Osteoblast (primary cell): ENCODE measurements around the gene PLCL1. TPM values are rescaled to one million over a fixed set of nuclear protein-coding genes. Genes with fewer than 3 reads are reported as not detected.

Experiments
- DNase-seq: peaks from one replicate; pipeline ENCODE4 v3.0.0; 2011; ENCODE audit warnings: low spot score, mixed read lengths; ENCODE audit not compliant: insufficient read length; ENCODE audit errors: missing footprints
- H2AFZ ChIP-seq: 2 replicates; pipeline ENCODE4 v1.6.0; 2011; ENCODE audit warnings: mild to moderate bottlenecking, low read length
- H3K27ac ChIP-seq: 2 replicates; pipeline ENCODE4 v1.5.1; 2011; ENCODE audit warnings: mild to moderate bottlenecking, low read depth, low read length, moderate library complexity
- H3K27me3 ChIP-seq: 2 replicates; pipeline ENCODE4 v1.6.0; 2012; ENCODE audit warnings: mild to moderate bottlenecking, control low read depth, inconsistent platforms, low read length, moderate library complexity; ENCODE audit not compliant: insufficient read depth
- H3K36me3 ChIP-seq: 2 replicates; pipeline ENCODE4 v1.5.1; 2011; ENCODE audit warnings: mild to moderate bottlenecking, low read length, control low read depth, moderate library complexity; ENCODE audit not compliant: insufficient read depth
- H3K4me1 ChIP-seq: 2 replicates; pipeline ENCODE4 v1.5.1; 2011; ENCODE audit warnings: mild to moderate bottlenecking, low read length, control low read depth, moderate library complexity; ENCODE audit not compliant: insufficient read depth
- H3K4me2 ChIP-seq: 2 replicates; pipeline ENCODE4 v1.6.0; 2011; ENCODE audit warnings: mild to moderate bottlenecking, low read length; ENCODE audit not compliant: insufficient read depth
- H3K4me3 ChIP-seq: fragments of 200-600 bp; sonication (generic); 3 replicates; pipeline ENCODE4 v1.5.1; 2012; ENCODE audit warnings: mild to moderate bottlenecking, low read length, inconsistent platforms; ENCODE audit not compliant: insufficient read depth
- H3K79me2 ChIP-seq: 2 replicates; pipeline ENCODE4 v1.6.0; 2012; ENCODE audit warnings: mild to moderate bottlenecking, low read length, control low read depth, inconsistent platforms; ENCODE audit not compliant: insufficient read depth
- H3K9me3 ChIP-seq: 2 replicates; pipeline ENCODE4 v1.5.1; 2011; ENCODE audit warnings: low read depth, low read length, control low read depth
- H4K20me1 ChIP-seq: 2 replicates; pipeline ENCODE4 v1.6.0; 2012; ENCODE audit warnings: mild to moderate bottlenecking, low read length, control low read depth; ENCODE audit not compliant: insufficient read depth
- CTCF ChIP-seq: IDR thresholded peaks from 2 replicates; pipeline ENCODE4 v1.5.1; 2011; ENCODE audit warnings: mild to moderate bottlenecking, low read depth, low read length, moderate library complexity; ENCODE audit errors: extremely low read depth
- total RNA-seq: library from RNA; depleted of rRNA; stranded (reverse); fragments of >200 nt; gene quantifications from 2 replicates; pipeline ENCODE4 v1.2.3, GENCODE V29; 2012

The PLCL1 gene
- total RNA-seq, 1 donor, result 4.0 TPM

GRCh38 chr2:197960786-197961185 lies 156.4 kb downstream of the PLCL1 start:
- Histone ChIP-seq H3K4me1 (no peaks in the 10 kb centered on the region), H3K79me2 (no peaks in the 10 kb centered on the region), H3K4me2 (no peak overlapping the region), H3K36me3 (no peaks in the 10 kb centered on the region), H4K20me1 (no peaks in the 10 kb centered on the region), H3K9me3 (no peaks in the 10 kb centered on the region), H3K4me3 (no peak overlapping the region), H2AFZ (no peak overlapping the region), H3K27me3 (no peaks in the 10 kb centered on the region), H3K27ac (no peak overlapping the region)
- no peak for TF ChIP-seq CTCF
- no peak for DNase-seq

GRCh38 chr2:197964720-197965119 lies 160.3 kb downstream of the PLCL1 start:
- H3K4me2 ChIP-seq, result no peak overlapping the region
- TF ChIP-seq CTCF, result no peak
- H3K9me3 ChIP-seq, result no peaks in the 10 kb centered on the region
- H3K4me3 ChIP-seq, result no peak overlapping the region
- DNase-seq, result no peak
- no peaks in the 10 kb centered on the region for H4K20me1 ChIP-seq
- peaks cover 6% of the 10 kb centered on the region for H3K4me1 ChIP-seq
- no peaks in the 10 kb centered on the region for H3K36me3 ChIP-seq
- H3K79me2 ChIP-seq, result no peaks in the 10 kb centered on the region
- H3K27ac ChIP-seq, result no peak overlapping the region
- no peak overlapping the region for H2AFZ ChIP-seq
- no peaks in the 10 kb centered on the region for H3K27me3 ChIP-seq

GRCh38 chr2:197965756-197966155 lies 161.4 kb downstream of the PLCL1 start:
- no peak overlapping the region for H2AFZ ChIP-seq
- no peaks in the 10 kb centered on the region for H3K36me3 ChIP-seq
- no peaks in the 10 kb centered on the region for H3K79me2 ChIP-seq
- H4K20me1 ChIP-seq, result no peaks in the 10 kb centered on the region
- no peaks in the 10 kb centered on the region for H3K9me3 ChIP-seq
- H3K4me3 ChIP-seq, result no peak overlapping the region
- no peak for TF ChIP-seq CTCF
- no peaks in the 10 kb centered on the region for H3K27me3 ChIP-seq
- no peak overlapping the region for H3K4me2 ChIP-seq
- H3K27ac ChIP-seq, result no peak overlapping the region
- DNase-seq, result no peak
- peaks cover 12% of the 10 kb centered on the region for H3K4me1 ChIP-seq

- Histone ChIP-seq H3K27me3 (no peaks in the 10 kb centered on the region), H4K20me1 (no peaks in the 10 kb centered on the region), H3K9me3 (no peaks in the 10 kb centered on the region), H3K4me1 (peaks cover 16% of the 10 kb centered on the region), H3K4me2 (no peak overlapping the region), H3K79me2 (no peaks in the 10 kb centered on the region), H3K4me3 (no peak overlapping the region), H3K36me3 (no peaks in the 10 kb centered on the region), H2AFZ (no peak overlapping the region), H3K27ac (peak overlapping the region; percentile 4)
- no peak for DNase-seq
- TF ChIP-seq CTCF, result no peak
Observed at GRCh38 chr2:197969391-197969893, 165.0 kb downstream of the PLCL1 start.
